ENCODE data around the gene TM7SF2. TPM values are rescaled to one million over a fixed set of nuclear protein-coding genes. Genes with fewer than 3 reads are reported as not detected.

The TM7SF2 gene
- total RNA-seq, 2 experiments from 2014 or later = 20.0 to 20.4 TPM

- no peak for DNase-seq
These were observed 26.9 kb upstream of the TM7SF2 start for GRCh38 chr11:65084598-65085375.

GRCh38 chr11:65085446-65085845 is 26.2 kb upstream of the TM7SF2 start:
- no peaks in the 10 kb centered on the region for H3K27me3 ChIP-seq (ENCODE audit: control insufficient read depth in 1 of 2, insufficient read depth in 2 of 2, low read length in 2 of 2)
- H3K4me1 ChIP-seq (ENCODE audit: insufficient read depth, low read length) = peaks cover 21% of the 10 kb centered on the region
- POLR2A ChIA-PET = interaction anchor here (0.9 to 2.9 kb wide), 4 partner anchors 13 to 49 kb away, joined by 3 to 16 read pairs (median 8); partner anchors contain the start of genes FAU, MRPL49, SAC3D1 and SYVN1
- Mint-ChIP-seq H3K36me3 (ENCODE audit: low read depth) (peaks cover 57% of the 10 kb centered on the region), H3K4me3 (peak overlapping the region; percentile 98), H3K4me1 (ENCODE audit: low read depth) (peaks cover 33% of the 10 kb centered on the region), H3K27me3 (no peaks in the 10 kb centered on the region), H3K9me3 (no peaks in the 10 kb centered on the region), H3K27ac (peak overlapping the region; percentile 97)
- intact Hi-C loops (cut with DNase I, micrococcal nuclease) = loop anchor here in 1 of 2 experiments (2.0 to 10.0 kb wide), 4 partner anchors 45 to 1259 kb away; partner anchors contain the start of genes B4GAT1, BRMS1, CDC42BPG and SAC3D1
- H3K4me3 ChIP-seq (ENCODE audit: low read length) = no peak overlapping the region
- TF ChIP-seq CTCF (IDR thresholded peaks at IDR 0.05) = no peak
- no peak overlapping the region for H3K27ac ChIP-seq (ENCODE audit: low read depth in 1 of 2, low read length in 2 of 2)
- CTCF ChIA-PET = interaction anchor here (0.9 to 1.0 kb wide), 2 partner anchors 32 to 72 kb away, joined by 3 to 4 read pairs; partner anchors contain the start of genes ARL2 and ZNHIT2
- H3K9me3 ChIP-seq (ENCODE audit: control insufficient read depth in 1 of 2, insufficient read depth in 1 of 2, low read length in 2 of 2) = no peaks in the 10 kb centered on the region
- ATAC-seq (ENCODE audit: poor library complexity) (no peak), DNase-seq (no peak)
- peaks cover 50% of the 10 kb centered on the region for H3K36me3 ChIP-seq (ENCODE audit: insufficient read depth, low read length)

More at GRCh38 chr11:65084598-65085375, 26.9 kb upstream of the TM7SF2 start:
- Mint-ChIP-seq H3K27ac (peak overlapping the region; percentile 97), H3K4me1 (ENCODE audit: low read depth) (peaks cover 33% of the 10 kb centered on the region), H3K27me3 (no peaks in the 10 kb centered on the region), H3K36me3 (ENCODE audit: low read depth) (peaks cover 56% of the 10 kb centered on the region), H3K4me3 (peak overlapping the region; percentile 98), H3K9me3 (no peaks in the 10 kb centered on the region)
- H3K36me3 ChIP-seq (ENCODE audit: insufficient read depth, low read length) = peaks cover 50% of the 10 kb centered on the region
- H3K9me3 ChIP-seq (ENCODE audit: control insufficient read depth in 1 of 2, insufficient read depth in 1 of 2, low read length in 2 of 2) = no peaks in the 10 kb centered on the region
- ChIA-PET CTCF (interaction anchor here (0.9 to 1.0 kb wide), 2 partner anchors 33 to 71 kb away, joined by 3 to 4 read pairs; partner anchors contain the start of genes ARL2 and ZNHIT2), POLR2A (interaction anchor here (0.9 to 2.9 kb wide), 4 partner anchors 14 to 50 kb away, joined by 3 to 16 read pairs (median 8); partner anchors contain the start of genes FAU, MRPL49, SAC3D1 and SYVN1)
- no peaks in the 10 kb centered on the region for H3K27me3 ChIP-seq (ENCODE audit: control insufficient read depth in 1 of 2, insufficient read depth in 2 of 2, low read length in 2 of 2)
- no peak for ATAC-seq (ENCODE audit: poor library complexity)
- peak overlapping the region; percentile 86 to 97 for H3K27ac ChIP-seq (ENCODE audit: low read depth in 1 of 2, low read length in 2 of 2)
- TF ChIP-seq CTCF (IDR thresholded peaks at IDR 0.05) = no peak
- H3K4me3 ChIP-seq (ENCODE audit: low read length) = peak overlapping the region; percentile 80
- intact Hi-C loops (cut with DNase I, micrococcal nuclease) = loop anchor here (1.0 to 10.0 kb wide), 9 partner anchors 12 to 1260 kb away; partner anchors contain the start of genes FAU (in 2 of the 2), MRPL49 (in 2 of the 2), VPS51 (in 2 of the 2) and ZNHIT2 (in 2 of the 2)
- H3K4me1 ChIP-seq (ENCODE audit: insufficient read depth, low read length) = peaks cover 21% of the 10 kb centered on the region

GRCh38 chr11:65086809-65087208 is 24.9 kb upstream of the TM7SF2 start:
- no peaks in the 10 kb centered on the region for H3K9me3 ChIP-seq (ENCODE audit: control insufficient read depth in 1 of 2, insufficient read depth in 1 of 2, low read length in 2 of 2)
- peaks cover 50% of the 10 kb centered on the region for H3K36me3 ChIP-seq (ENCODE audit: insufficient read depth, low read length)
- Mint-ChIP-seq H3K27ac (no peak overlapping the region), H3K27me3 (no peaks in the 10 kb centered on the region), H3K4me3 (peak overlapping the region; percentile 25), H3K36me3 (ENCODE audit: low read depth) (peaks cover 57% of the 10 kb centered on the region), H3K9me3 (no peaks in the 10 kb centered on the region), H3K4me1 (ENCODE audit: low read depth) (peaks cover 33% of the 10 kb centered on the region)
- ChIA-PET POLR2A (interaction anchor here (1.0 to 2.9 kb wide), 4 partner anchors 9 to 48 kb away, joined by 3 to 16 read pairs (median 8); partner anchors contain the start of genes FAU, MRPL49, SYVN1 and VPS51), CTCF (interaction anchor here (0.5 kb wide), 1 partner anchor 245 kb away, joined by 3 read pairs; no protein-coding TSS in a partner anchor)
- TF ChIP-seq CTCF (IDR thresholded peaks at IDR 0.05) = no peak
- H3K4me3 ChIP-seq (ENCODE audit: low read length) = no peak overlapping the region
- no peak for ATAC-seq (ENCODE audit: poor library complexity)
- intact Hi-C loops (cut with DNase I, micrococcal nuclease) = loop anchor here in 1 of 2 experiments (10.0 kb wide), 2 partner anchors 242 to 1258 kb away; partner anchors contain the start of genes B4GAT1, BRMS1 and CDC42BPG
- H3K27me3 ChIP-seq (ENCODE audit: control insufficient read depth in 1 of 2, insufficient read depth in 2 of 2, low read length in 2 of 2) = no peaks in the 10 kb centered on the region
- peaks cover 21% of the 10 kb centered on the region for H3K4me1 ChIP-seq (ENCODE audit: insufficient read depth, low read length)
- DNase-seq = no peak
- H3K27ac ChIP-seq (ENCODE audit: low read depth in 1 of 2, low read length in 2 of 2) = no peak overlapping the region
